Mesothelial cell of epicardium (in vitro differentiated cells): Measurements from ENCODE around the gene TSTD2. TPM values are rescaled to one million over a fixed set of nuclear protein-coding genes. Genes with fewer than 3 reads are reported as not detected.

Experiments used
- DNase-seq, 2 experiments: peaks; one replicate each; pipeline ENCODE4 v3.0.0; 2021; ENCODE audit warnings: low spot score in 2 of 2; ENCODE audit not compliant: unreplicated experiment in 2 of 2
- H3K27ac Mint-ChIP-seq: 2 replicates; pipeline ENCODE4 v1.8.0; 2021; ENCODE audit warnings: mixed read lengths
- H3K27me3 Mint-ChIP-seq: 2 replicates; pipeline ENCODE4 v1.8.0; 2021; ENCODE audit warnings: low read depth, mixed read lengths
- H3K36me3 Mint-ChIP-seq: 2 replicates; pipeline ENCODE4 v1.8.0; 2021; ENCODE audit warnings: mixed read lengths
- H3K4me1 Mint-ChIP-seq: 2 replicates; pipeline ENCODE4 v1.8.0; 2021; ENCODE audit warnings: mixed read lengths
- H3K4me3 Mint-ChIP-seq: 2 replicates; pipeline ENCODE4 v1.8.0; 2021; ENCODE audit warnings: mild to moderate bottlenecking, moderate library complexity, mixed read lengths
- H3K9me3 Mint-ChIP-seq: 2 replicates; pipeline ENCODE4 v1.8.0; 2021; ENCODE audit warnings: mixed read lengths
- CTCF ChIP-seq: fragments of 200-600 bp; sonication (generic); IDR thresholded peaks from one replicate; pipeline ENCODE4 v1.5.0; 2021; ENCODE audit warnings: antibody characterized with exemption; ENCODE audit not compliant: unreplicated experiment
- total RNA-seq: library from RNA; stranded (reverse); gene quantifications from 3 replicates; pipeline ENCODE4 v1.2.1, GENCODE V29; 2021

The TSTD2 gene
- total RNA-seq, 1 donor from 2014 or later, result 37.9 TPM

- no peak overlapping the region for H3K4me3 Mint-ChIP-seq
- H3K36me3 Mint-ChIP-seq, result peaks cover 64% of the 10 kb centered on the region
- H3K27ac Mint-ChIP-seq, result no peak overlapping the region
- peaks cover 6% of the 10 kb centered on the region for H3K9me3 Mint-ChIP-seq
- H3K27me3 Mint-ChIP-seq, result no peaks in the 10 kb centered on the region
- H3K4me1 Mint-ChIP-seq, result no peaks in the 10 kb centered on the region
- no peak for DNase-seq
- TF ChIP-seq CTCF, result no peak
Observed at GRCh38 chr9:97660340-97660739, 27.2 kb upstream of the TSTD2 start.

- H3K9me3 Mint-ChIP-seq, result peaks cover 6% of the 10 kb centered on the region
- TF ChIP-seq CTCF, result no peak
- no peaks in the 10 kb centered on the region for H3K27me3 Mint-ChIP-seq
- H3K27ac Mint-ChIP-seq, result peak overlapping the region; percentile 14
- peaks cover 65% of the 10 kb centered on the region for H3K36me3 Mint-ChIP-seq
- no peaks in the 10 kb centered on the region for H3K4me1 Mint-ChIP-seq
- DNase-seq, result no peak
- H3K4me3 Mint-ChIP-seq, result no peak overlapping the region
Observed at GRCh38 chr9:97659771-97660170, 26.6 kb upstream of the TSTD2 start.

GRCh38 chr9:97658707-97659106 lies 25.5 kb upstream of the TSTD2 start:
- no peaks in the 10 kb centered on the region for H3K27me3 Mint-ChIP-seq
- H3K36me3 Mint-ChIP-seq, result peaks cover 61% of the 10 kb centered on the region
- H3K9me3 Mint-ChIP-seq, result peaks cover 6% of the 10 kb centered on the region
- TF ChIP-seq CTCF, result no peak
- H3K4me3 Mint-ChIP-seq, result no peak overlapping the region
- no peak overlapping the region for H3K27ac Mint-ChIP-seq
- H3K4me1 Mint-ChIP-seq, result no peaks in the 10 kb centered on the region
- no peak for DNase-seq

GRCh38 chr9:97651646-97652045 lies 18.5 kb upstream of the TSTD2 start:
- no peak overlapping the region for H3K27ac Mint-ChIP-seq
- DNase-seq, result no peak
- no peaks in the 10 kb centered on the region for H3K9me3 Mint-ChIP-seq
- H3K4me3 Mint-ChIP-seq, result no peak overlapping the region
- no peaks in the 10 kb centered on the region for H3K4me1 Mint-ChIP-seq
- H3K36me3 Mint-ChIP-seq, result peaks cover 35% of the 10 kb centered on the region
- no peak for TF ChIP-seq CTCF
- H3K27me3 Mint-ChIP-seq, result no peaks in the 10 kb centered on the region

- no peaks in the 10 kb centered on the region for H3K4me1 Mint-ChIP-seq
- no peaks in the 10 kb centered on the region for H3K27me3 Mint-ChIP-seq
- TF ChIP-seq CTCF, result no peak
- H3K4me3 Mint-ChIP-seq, result no peak overlapping the region
- DNase-seq, result no peak
- H3K9me3 Mint-ChIP-seq, result no peaks in the 10 kb centered on the region
- peaks cover 28% of the 10 kb centered on the region for H3K36me3 Mint-ChIP-seq
- no peak overlapping the region for H3K27ac Mint-ChIP-seq
Observed at GRCh38 chr9:97647996-97648395, 14.8 kb upstream of the TSTD2 start.

GRCh38 chr9:97645720-97646119 lies 12.6 kb upstream of the TSTD2 start:
- H3K4me1 Mint-ChIP-seq, result no peaks in the 10 kb centered on the region
- TF ChIP-seq CTCF, result no peak
- no peak overlapping the region for H3K27ac Mint-ChIP-seq
- no peaks in the 10 kb centered on the region for H3K27me3 Mint-ChIP-seq
- H3K9me3 Mint-ChIP-seq, result no peaks in the 10 kb centered on the region
- no peak for DNase-seq
- peaks cover 25% of the 10 kb centered on the region for H3K36me3 Mint-ChIP-seq
- H3K4me3 Mint-ChIP-seq, result no peak overlapping the region
